HG03571 (cell line): ENCODE data around the gene CYP26B1.

ENCODE experiments used
- ATAC-seq: cut with Tn5 transposase; IDR thresholded peaks from one replicate; pipeline ENCODE4 v1.9.1; 2021; ENCODE audit not compliant: unreplicated experiment

Gene CYP26B1

GRCh38 chr2:72155151-72155550 lies 7.5 kb upstream of the CYP26B1 start:
- ATAC-seq, result no peak

- no peak for ATAC-seq
Measured at GRCh38 chr2:72154386-72154975, 6.8 kb upstream of the CYP26B1 start.

GRCh38 chr2:72153924-72154323 lies 6.3 kb upstream of the CYP26B1 start:
- ATAC-seq, result no peak

- no peak for ATAC-seq
Measured at GRCh38 chr2:72153026-72153791, 5.5 kb upstream of the CYP26B1 start.

GRCh38 chr2:72150861-72151356 lies 3.2 kb upstream of the CYP26B1 start:
- no peak for ATAC-seq

- ATAC-seq, result peak; percentile 52
Measured at GRCh38 chr2:72150157-72150860, 2.6 kb upstream of the CYP26B1 start.

GRCh38 chr2:72149556-72150156 lies 2.0 kb upstream of the CYP26B1 start:
- ATAC-seq, result no peak

- ATAC-seq, result no peak
Measured at GRCh38 chr2:72148837-72149555, 1.3 kb upstream of the CYP26B1 start.

- ATAC-seq, result no peak
Measured at GRCh38 chr2:72148003-72148836, 558 bp upstream of the CYP26B1 start.

- no peak for ATAC-seq
Measured at GRCh38 chr2:72146347-72147302, 1.0 kb downstream of the CYP26B1 start.

- no peak for ATAC-seq
Measured at GRCh38 chr2:72145658-72146329, 1.9 kb downstream of the CYP26B1 start.

GRCh38 chr2:72145289-72145657 lies 2.4 kb downstream of the CYP26B1 start:
- no peak for ATAC-seq

- ATAC-seq, result no peak
Measured at GRCh38 chr2:72144632-72145288, 2.9 kb downstream of the CYP26B1 start.

- ATAC-seq, result no peak
Measured at GRCh38 chr2:72144274-72144631, 3.4 kb downstream of the CYP26B1 start.

GRCh38 chr2:72143441-72144273 lies 4.0 kb downstream of the CYP26B1 start:
- ATAC-seq, result no peak

- ATAC-seq, result no peak
Measured at GRCh38 chr2:72142570-72143440, 4.9 kb downstream of the CYP26B1 start.
